Stimulated activated CD4-positive, alpha-beta T cell treated with anti-CD3 and anti-CD28 coated beads, Interleukin-2, amount 100 ng/mL, for 48 hours (primary cell): Measurements from ENCODE around the gene SCAMP3.
"Not testable (repeated sequence)": the region's sequence is repeated elsewhere in the genome, so short reads cannot be mapped to it uniquely, and the experiment has no call there.

Source experiments
- DNase-seq, 2 donors: peaks; one replicate each; pipeline ENCODE4 v3.0.0-alpha.2; 2020

SCAMP3 gene

GRCh38 chr1:155226910-155227260, 35.3 kb downstream of the SCAMP3 start:
- DNase-seq: peak in 1 of 2 donors; percentile 72

GRCh38 chr1:155226188-155226909, 35.8 kb downstream of the SCAMP3 start:
- DNase-seq: peak; percentile 69 to 91

- not testable (repeated sequence) for DNase-seq
Observed at GRCh38 chr1:155225404-155225759, 36.8 kb downstream of the SCAMP3 start.

GRCh38 chr1:155223047-155223446, 39.1 kb downstream of the SCAMP3 start:
- DNase-seq: no peak

GRCh38 chr1:155220211-155220965, 41.8 kb downstream of the SCAMP3 start:
- not testable (repeated sequence) for DNase-seq

GRCh38 chr1:155219592-155220031, 42.5 kb downstream of the SCAMP3 start:
- DNase-seq: no peak

- peak in 1 of 2 donors; percentile 41 for DNase-seq
Observed at GRCh38 chr1:155218854-155219591, 43.1 kb downstream of the SCAMP3 start.

GRCh38 chr1:155214702-155215101, 47.5 kb downstream of the SCAMP3 start:
- not testable (repeated sequence) for DNase-seq

- not testable (repeated sequence) for DNase-seq
Observed at GRCh38 chr1:155212051-155212440, 50.1 kb downstream of the SCAMP3 start.

- DNase-seq: not testable (repeated sequence)
Observed at GRCh38 chr1:155211381-155212050, 50.6 kb downstream of the SCAMP3 start.

- DNase-seq: no peak
Observed at GRCh38 chr1:155210314-155211104, 51.7 kb downstream of the SCAMP3 start.

- DNase-seq: no peak
Observed at GRCh38 chr1:155209312-155209721, 52.8 kb downstream of the SCAMP3 start.

- DNase-seq: peak; percentile 78 to 80
Observed at GRCh38 chr1:155208541-155209311, 53.4 kb downstream of the SCAMP3 start, which contains the start of gene MTX1. Gene MTX1, plus strand, starts transcription at chr1:155208695. Its CDS starts 110 bp downstream, at chr1:155208805.

GRCh38 chr1:155207806-155208540, 54.2 kb downstream of the SCAMP3 start, which contains the start of gene THBS3:
Gene THBS3, minus strand, starts transcription at chr1:155207897. Its CDS starts 21 bp downstream, at chr1:155207876.
- no peak for DNase-seq

- peak; percentile 92 to 94 for DNase-seq
Observed at GRCh38 chr1:155206891-155207805, 55.0 kb downstream of the SCAMP3 start.
